Adrenal gland (tissue), 12 donors: ENCODE data around the gene CCDC57. TPM values are rescaled to one million over a fixed set of nuclear protein-coding genes. Genes with fewer than 3 reads are reported as not detected.

Experiments
- DNase-seq, 7 donors: peaks; one replicate each; pipeline ENCODE4 v3.0.0-alpha.2; 2019 to 2020
- H3K27ac ChIP-seq, 5 donors: fragments of 200-600 bp; sonication (generic) in 4 of 5; 1 replicate in 3 of 5; 2 replicates in 2 of 5; pipeline versions ENCODE4 v1.5.1 to v1.8.0; 2016 to 2020; ENCODE audit warnings: mild to moderate bottlenecking in 1 of 5
- H3K27me3 ChIP-seq: fragments of 200-600 bp; 2 replicates; pipeline ENCODE4 v1.8.0; 2021
- H3K36me3 ChIP-seq, 2 donors: fragments of 200-600 bp; replicated peaks in 1 of 2; 1 replicate in 1 of 2; 2 replicates in 1 of 2; pipeline versions ENCODE4 v1.5.1 to v1.8.0; 2018 to 2022
- H3K4me1 ChIP-seq, 2 donors: fragments of 200-600 bp; replicated peaks in 1 of 2; 1 replicate in 1 of 2; 2 replicates in 1 of 2; pipeline versions ENCODE4 v1.5.1 to v1.8.0; 2018 to 2021
- H3K4me3 ChIP-seq, 4 donors: fragments of 200-600 bp; sonication (generic) in 3 of 4; one replicate each; pipeline ENCODE4 v1.5.1; 2016 to 2018
- H3K9me3 ChIP-seq, 3 donors: fragments of 200-600 bp; sonication (generic) in 1 of 3; replicated peaks in 1 of 3; 1 replicate in 2 of 3; 2 replicates in 1 of 3; pipeline versions ENCODE4 v1.5.1 to v1.8.0; 2016 to 2021
- CTCF ChIP-seq, 6 experiments: fragments of 450-650 bp in 4 of 6; fragments of 200-600 bp in 2 of 6; sonication (generic) in 1 of 6; IDR thresholded peaks; 1 replicate in 5 of 6; 2 replicates in 1 of 6; pipeline versions ENCODE4 v1.5.1 to v1.8.0; 2016 to 2021; ENCODE audit warnings: antibody characterized with exemption in 6 of 6, mild to moderate bottlenecking in 2 of 6, moderate library complexity in 1 of 6
- POLR2A ChIP-seq, 2 donors: fragments of 450-650 bp; IDR thresholded peaks; one replicate each; pipeline ENCODE4 v1.6.1; 2017; ENCODE audit warnings: antibody characterized with exemption in 2 of 2, mild to moderate bottlenecking in 2 of 2, moderate library complexity in 1 of 2
- WGBS, 4 donors: extraction: QIAGEN DNeasy Blood & Tissue Kit in 2 of 4; methylation state at CpG; one replicate each; pipeline versions ENCODE4 v1.1.5 to v1.1.7; 2013 to 2017; 5-methylcytosine and 5-hydroxymethylcytosine counted together
- intact Hi-C, 2 donors: fragments of 100-400 bp; cut with DNase I; formaldehyde crosslinking; loops; one replicate each; pipeline versions ENCODE4 v1.14.1 to v1.15.0; 2022 to 2023
- polyA plus RNA-seq, 3 donors: library from polyadenylated mRNA; stranded (reverse); fragments of 200-250 nt in 2 of 3; fragments of 350-450 nt in 1 of 3; fragmentation: Illumina TruSeq in 1 of 3; extraction: RNeasy Lipid Tissue Mini Kit (QIAGEN cat#74804) in 1 of 3; gene quantifications; one replicate each; pipeline ENCODE4 v1.2.3, GENCODE V29; 2013 to 2014
- total RNA-seq, 9 donors: library from RNA; depleted of rRNA in 4 of 9; stranded (reverse); fragments of >200 nt in 4 of 9; fragments of 120-200 nt in 1 of 9; fragmentation: NEBNext Ultra II Directional in 1 of 9; extraction: Animal tissue kit (Norgen Biotek cat#: 25700) in 1 of 9; gene quantifications; one replicate each; pipeline versions ENCODE4 v1.1.0 to v1.2.4, GENCODE V29; 2013 to 2023
- donor health status: healthy with polysubstance abuse.
- donor health status: Bipolar disorder and iron deficiency.
- donor health status: DM: yes; HTN: yes; CAD: no.
- donor health status: DM: no; HTN: no; CAD: no.
- donor health status: DM: no; HTN: no; CAD: no.
- donor health status: DM: yes; HTN: yes; CAD: no.

The CCDC57 gene
- total and polyA plus RNA-seq, 12 donors = 7.1 to 275 (median 28.8) TPM

- WGBS, 4 donors = 89 to 96% (median 90%) methylated on average over 9 to 10 of the region's 10 CpGs
- Histone ChIP-seq H3K4me3 (no peak overlapping the region), H3K36me3 (peaks cover 0 to 10% of the 10 kb centered on the region in 2 donors), H3K27me3 (no peaks in the 10 kb centered on the region), H3K9me3 (no peaks in the 10 kb centered on the region), H3K4me1 (no peaks in the 10 kb centered on the region), H3K27ac (no peak overlapping the region)
- TF ChIP-seq POLR2A (IDR thresholded peaks at IDR 0.05) = no peak
- no peak for TF ChIP-seq CTCF (IDR thresholded peaks at IDR 0.05)
- intact Hi-C loops = no loop called here
- no peak for DNase-seq
Measured at GRCh38 chr17:82158825-82159224, 53.8 kb downstream of the CCDC57 start.

GRCh38 chr17:82157046-82158035, 55.3 kb downstream of the CCDC57 start:
- TF ChIP-seq POLR2A (IDR thresholded peaks at IDR 0.05) (no peak), CTCF (IDR thresholded peaks at IDR 0.05) (no peak)
- intact Hi-C loops = no loop called here
- no peak overlapping the region for H3K4me3 ChIP-seq
- 88 to 93% (median 90%) methylated on average over 27 to 36 of the region's 36 CpGs for WGBS, 4 donors
- H3K27ac ChIP-seq = no peak overlapping the region
- H3K9me3 ChIP-seq = no peaks in the 10 kb centered on the region
- peaks cover 0 to 10% of the 10 kb centered on the region in 2 donors for H3K36me3 ChIP-seq
- no peaks in the 10 kb centered on the region for H3K4me1 ChIP-seq
- H3K27me3 ChIP-seq = no peaks in the 10 kb centered on the region
- no peak for DNase-seq

- H3K27me3 ChIP-seq = no peaks in the 10 kb centered on the region
- TF ChIP-seq CTCF (IDR thresholded peaks at IDR 0.05) = no peak
- no peak for TF ChIP-seq POLR2A (IDR thresholded peaks at IDR 0.05)
- H3K9me3 ChIP-seq = no peaks in the 10 kb centered on the region
- no peaks in the 10 kb centered on the region for H3K4me1 ChIP-seq
- no peak for DNase-seq
- WGBS, 4 donors = 89 to 97% (median 92%) methylated on average over 13 to 14 of the region's 14 CpGs
- intact Hi-C loops = no loop called here
- H3K4me3 ChIP-seq = no peak overlapping the region
- no peak overlapping the region for H3K27ac ChIP-seq
- peaks cover 0 to 10% of the 10 kb centered on the region in 2 donors for H3K36me3 ChIP-seq
Measured at GRCh38 chr17:82156284-82156925, 56.2 kb downstream of the CCDC57 start.

- intact Hi-C loops = loop anchor here in 1 of 2 donors (2.0 kb wide), 1 partner anchor 125 kb away; the partner anchor contains the start of gene RAC3
- H3K27me3 ChIP-seq = no peaks in the 10 kb centered on the region
- H3K36me3 ChIP-seq = peaks cover 0 to 10% of the 10 kb centered on the region in 2 donors
- no peak overlapping the region for H3K4me3 ChIP-seq
- WGBS, 4 donors = 85 to 95% (median 91%) methylated on average over 5 to 9 of the region's 9 CpGs
- H3K4me1 ChIP-seq = no peaks in the 10 kb centered on the region
- DNase-seq = no peak
- TF ChIP-seq POLR2A (IDR thresholded peaks at IDR 0.05) = no peak
- no peak for TF ChIP-seq CTCF (IDR thresholded peaks at IDR 0.05)
- no peak overlapping the region for H3K27ac ChIP-seq
- H3K9me3 ChIP-seq = no peaks in the 10 kb centered on the region
Measured at GRCh38 chr17:82155606-82156005, 57.0 kb downstream of the CCDC57 start.
